Measurements from ENCODE around the gene CD226. TPM values are rescaled to one million over a fixed set of nuclear protein-coding genes. Genes with fewer than 3 reads are reported as not detected.

CD226 gene
- total RNA-seq, result under 1 TPM; 0.26 to 0.33 TPM

DNA sequence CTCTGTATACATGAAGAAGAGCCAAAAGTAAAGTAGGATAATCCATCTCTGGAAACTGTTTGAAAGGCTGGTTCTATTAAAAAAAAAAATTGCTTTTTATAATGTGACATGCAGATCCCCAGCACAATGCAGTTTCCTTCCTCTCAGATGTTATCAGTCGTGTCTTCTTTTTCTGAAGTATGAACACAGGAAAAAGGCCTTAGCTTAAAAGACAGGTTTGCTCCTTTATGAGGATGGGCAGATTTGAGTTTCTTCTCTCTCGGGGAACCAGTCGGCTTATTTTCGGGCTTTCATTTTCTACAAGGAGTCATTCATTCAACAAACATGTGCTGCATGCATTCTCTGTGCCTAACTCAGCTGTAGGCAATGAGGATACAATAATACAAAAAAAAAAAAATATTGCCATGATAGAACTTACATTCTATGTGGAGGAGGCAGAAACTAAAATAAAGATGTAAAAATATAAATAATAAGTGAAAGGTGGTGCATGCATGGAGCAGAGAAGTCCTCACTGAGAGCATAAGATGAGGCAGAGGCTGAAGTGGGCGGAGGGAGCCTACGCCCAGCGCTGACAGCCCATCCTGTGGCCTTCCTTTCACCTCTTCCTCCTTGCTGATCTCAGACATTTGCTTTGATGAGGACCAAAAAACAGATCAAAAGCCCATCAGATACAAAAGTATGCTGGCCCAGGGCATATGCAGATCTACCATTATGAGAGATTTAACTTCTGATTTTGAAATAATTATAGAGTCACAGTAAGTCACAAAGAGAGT lies at the start of gene CD226:
CD226 (minus strand) TSS at position 513 of the 773 bp plus-strand sequence; CDS start at position 46, 467 bp downstream.
- Histone ChIP-seq H3K4me1 (no peaks in the 10 kb centered on the region), H3K27me3 (no peaks in the 10 kb centered on the region), H3K27ac (no peak within 1 kb of the TSS), H3K4me3 (no peak within 1 kb of the TSS), H3K36me3 (replicated peaks in 1 of 2; ENCODE audit: insufficient read depth in 1 of 2, low read depth in 2 of 2) (no peaks in the 10 kb centered on the region), H3K9me3 (no peaks in the 10 kb centered on the region)
- 60 to 81% methylated on average over 7 of the region's 7 CpGs for WGBS, 2 donors
- no peak for ATAC-seq
- no peak for DNase-seq
- TF ChIP-seq POLR2A (IDR thresholded peaks at IDR 0.05), result no peak
- TF ChIP-seq, protein P1, sequence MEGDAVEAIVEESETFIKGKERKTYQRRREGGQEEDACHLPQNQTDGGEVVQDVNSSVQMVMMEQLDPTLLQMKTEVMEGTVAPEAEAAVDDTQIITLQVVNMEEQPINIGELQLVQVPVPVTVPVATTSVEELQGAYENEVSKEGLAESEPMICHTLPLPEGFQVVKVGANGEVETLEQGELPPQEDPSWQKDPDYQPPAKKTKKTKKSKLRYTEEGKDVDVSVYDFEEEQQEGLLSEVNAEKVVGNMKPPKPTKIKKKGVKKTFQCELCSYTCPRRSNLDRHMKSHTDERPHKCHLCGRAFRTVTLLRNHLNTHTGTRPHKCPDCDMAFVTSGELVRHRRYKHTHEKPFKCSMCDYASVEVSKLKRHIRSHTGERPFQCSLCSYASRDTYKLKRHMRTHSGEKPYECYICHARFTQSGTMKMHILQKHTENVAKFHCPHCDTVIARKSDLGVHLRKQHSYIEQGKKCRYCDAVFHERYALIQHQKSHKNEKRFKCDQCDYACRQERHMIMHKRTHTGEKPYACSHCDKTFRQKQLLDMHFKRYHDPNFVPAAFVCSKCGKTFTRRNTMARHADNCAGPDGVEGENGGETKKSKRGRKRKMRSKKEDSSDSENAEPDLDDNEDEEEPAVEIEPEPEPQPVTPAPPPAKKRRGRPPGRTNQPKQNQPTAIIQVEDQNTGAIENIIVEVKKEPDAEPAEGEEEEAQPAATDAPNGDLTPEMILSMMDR (IDR thresholded peaks at IDR 0.05), result no peak
- intact Hi-C loops (cut with DNase I), result no loop called here

DNA sequence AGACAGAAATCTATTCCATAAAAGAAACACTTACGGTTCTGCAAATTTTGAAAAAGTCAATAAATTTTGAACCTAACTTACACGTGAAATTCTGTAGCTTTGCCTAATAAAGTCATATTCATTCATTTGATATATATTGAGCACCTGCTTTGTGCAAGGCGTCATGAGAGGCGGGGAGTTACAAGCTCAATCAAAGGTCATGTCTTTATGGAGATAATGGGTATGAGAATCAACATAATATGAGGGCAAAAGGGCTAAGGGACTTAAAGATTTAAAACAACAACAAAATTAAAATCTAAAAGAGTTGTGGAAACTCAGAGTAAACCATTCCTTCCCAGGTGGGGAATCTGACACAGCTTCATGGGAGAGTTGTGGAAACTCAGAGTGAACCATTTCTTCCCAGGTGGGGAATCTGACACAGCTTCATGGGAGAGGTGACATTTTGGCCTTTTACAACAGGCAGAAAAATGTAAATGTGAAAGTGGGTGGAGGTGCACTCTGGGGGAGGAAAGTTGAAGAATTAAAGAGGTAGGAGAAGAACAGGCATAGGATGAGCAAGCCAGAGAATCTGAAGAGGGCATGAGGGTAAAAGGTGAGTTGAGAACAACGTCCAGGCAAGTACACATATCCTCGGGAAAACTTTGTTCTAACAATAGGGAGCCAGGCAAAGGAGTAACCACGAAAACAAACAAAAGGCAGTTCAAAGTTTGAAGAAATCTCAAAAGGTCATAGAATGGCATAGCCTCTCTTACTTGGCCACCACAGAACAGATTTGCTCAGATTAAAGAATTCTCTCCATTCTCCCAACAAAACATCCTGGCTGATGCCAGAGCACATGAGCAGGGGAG lies 49.5 kb upstream of the CD226 start:
- Histone ChIP-seq H3K27me3 (no peaks in the 10 kb centered on the region), H3K9me3 (no peaks in the 10 kb centered on the region), H3K36me3 (replicated peaks in 1 of 2; ENCODE audit: insufficient read depth in 1 of 2, low read depth in 2 of 2) (no peaks in the 10 kb centered on the region), H3K27ac (no peak overlapping the region), H3K4me3 (no peak overlapping the region), H3K4me1 (peaks cover 6% of the 10 kb centered on the region)
- intact Hi-C loops (cut with DNase I), result no loop called here
- no peak for DNase-seq
- ATAC-seq, result no peak
- WGBS, 2 donors, result 65 to 66% methylated on average over 7 of the region's 7 CpGs
- TF ChIP-seq, protein P1 (IDR thresholded peaks at IDR 0.05), result no peak
- TF ChIP-seq POLR2A (IDR thresholded peaks at IDR 0.05), result no peak

DNA sequence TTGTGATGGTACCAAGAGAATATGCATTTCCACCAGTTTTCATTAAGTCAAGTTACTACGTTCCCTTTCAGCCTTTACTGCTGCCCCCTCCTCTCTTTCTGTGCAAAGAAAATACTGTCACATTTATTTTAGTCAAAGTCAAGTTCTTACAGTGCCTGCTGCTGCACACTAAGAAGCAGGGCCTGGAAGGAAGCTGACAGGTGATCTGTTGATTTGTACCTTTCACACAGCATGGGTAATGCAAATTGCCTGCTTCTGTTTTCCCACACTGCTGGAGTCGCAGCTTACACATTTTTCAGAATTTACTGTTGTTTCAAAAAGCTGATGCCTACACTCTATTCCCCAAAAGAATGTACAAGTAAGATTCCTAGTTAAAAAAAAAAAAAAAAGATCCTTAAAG lies 48.7 kb upstream of the CD226 start:
- Histone ChIP-seq H3K4me1 (peaks cover 6% of the 10 kb centered on the region), H3K27me3 (no peaks in the 10 kb centered on the region), H3K4me3 (no peak overlapping the region), H3K9me3 (no peaks in the 10 kb centered on the region), H3K36me3 (replicated peaks in 1 of 2; ENCODE audit: insufficient read depth in 1 of 2, low read depth in 2 of 2) (no peaks in the 10 kb centered on the region), H3K27ac (no peak overlapping the region)
- ATAC-seq (no peak), DNase-seq (no peak)
- TF ChIP-seq, protein P1 (IDR thresholded peaks at IDR 0.05), result no peak
- no peak for TF ChIP-seq POLR2A (IDR thresholded peaks at IDR 0.05)
- intact Hi-C loops (cut with DNase I), result no loop called here
- WGBS, 2 donors, result 83 to 91% methylated on average over 2 of the region's 2 CpGs

DNA sequence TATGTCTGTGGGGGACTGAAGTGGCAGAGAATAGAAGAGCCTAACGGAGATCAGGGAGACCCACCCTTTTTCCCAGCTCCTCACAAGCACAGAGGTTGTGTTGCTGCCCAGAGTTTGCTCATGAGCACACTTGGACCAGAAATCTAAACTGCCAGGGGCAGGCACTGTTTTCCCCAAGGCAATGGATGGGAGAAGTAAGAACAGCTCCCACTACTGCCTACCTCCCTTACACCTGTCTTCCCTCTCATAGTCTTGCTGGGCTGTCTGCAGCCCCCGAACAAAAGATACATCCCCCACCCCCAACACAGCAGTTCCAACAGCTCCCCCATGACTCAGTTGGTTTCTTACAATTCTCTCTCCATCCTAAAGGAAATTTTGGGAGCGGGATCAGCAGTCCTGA lies 48.1 kb upstream of the CD226 start:
- DNase-seq (no peak), ATAC-seq (no peak)
- Histone ChIP-seq H3K9me3 (no peaks in the 10 kb centered on the region), H3K27ac (no peak overlapping the region), H3K4me3 (no peak overlapping the region), H3K27me3 (no peaks in the 10 kb centered on the region), H3K36me3 (replicated peaks in 1 of 2; ENCODE audit: insufficient read depth in 1 of 2, low read depth in 2 of 2) (no peaks in the 10 kb centered on the region), H3K4me1 (peaks cover 6% of the 10 kb centered on the region)
- 72 to 92% methylated on average over 3 of the region's 3 CpGs for WGBS, 2 donors
- intact Hi-C loops (cut with DNase I), result no loop called here
- no peak for TF ChIP-seq POLR2A (IDR thresholded peaks at IDR 0.05)
- TF ChIP-seq, protein P1 (IDR thresholded peaks at IDR 0.05), result no peak
